ENCODE measurements around the gene SLC7A14.

Gene SLC7A14

DNA sequence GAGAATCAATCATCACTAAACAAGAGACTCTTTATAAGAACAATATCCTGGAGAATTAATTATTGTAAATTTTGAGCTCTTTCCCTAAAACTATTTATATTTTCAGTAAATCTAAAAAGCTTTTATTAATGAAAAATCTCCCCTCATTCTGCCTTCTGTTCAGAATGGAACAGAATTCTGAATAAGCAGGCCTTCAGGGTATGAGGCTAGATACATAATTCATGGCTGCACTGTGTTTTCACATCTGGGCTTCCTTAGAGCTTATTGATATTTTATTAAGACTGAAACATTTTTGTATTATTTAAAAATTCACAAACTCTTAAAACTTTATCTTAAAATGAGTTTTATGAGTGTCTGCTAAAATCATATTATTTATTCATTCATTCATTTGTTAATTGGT is 142.4 kb downstream of the SLC7A14 start:
- TF ChIP-seq, protein P1, sequence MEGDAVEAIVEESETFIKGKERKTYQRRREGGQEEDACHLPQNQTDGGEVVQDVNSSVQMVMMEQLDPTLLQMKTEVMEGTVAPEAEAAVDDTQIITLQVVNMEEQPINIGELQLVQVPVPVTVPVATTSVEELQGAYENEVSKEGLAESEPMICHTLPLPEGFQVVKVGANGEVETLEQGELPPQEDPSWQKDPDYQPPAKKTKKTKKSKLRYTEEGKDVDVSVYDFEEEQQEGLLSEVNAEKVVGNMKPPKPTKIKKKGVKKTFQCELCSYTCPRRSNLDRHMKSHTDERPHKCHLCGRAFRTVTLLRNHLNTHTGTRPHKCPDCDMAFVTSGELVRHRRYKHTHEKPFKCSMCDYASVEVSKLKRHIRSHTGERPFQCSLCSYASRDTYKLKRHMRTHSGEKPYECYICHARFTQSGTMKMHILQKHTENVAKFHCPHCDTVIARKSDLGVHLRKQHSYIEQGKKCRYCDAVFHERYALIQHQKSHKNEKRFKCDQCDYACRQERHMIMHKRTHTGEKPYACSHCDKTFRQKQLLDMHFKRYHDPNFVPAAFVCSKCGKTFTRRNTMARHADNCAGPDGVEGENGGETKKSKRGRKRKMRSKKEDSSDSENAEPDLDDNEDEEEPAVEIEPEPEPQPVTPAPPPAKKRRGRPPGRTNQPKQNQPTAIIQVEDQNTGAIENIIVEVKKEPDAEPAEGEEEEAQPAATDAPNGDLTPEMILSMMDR (IDR thresholded peaks at IDR 0.05), result no peak

DNA sequence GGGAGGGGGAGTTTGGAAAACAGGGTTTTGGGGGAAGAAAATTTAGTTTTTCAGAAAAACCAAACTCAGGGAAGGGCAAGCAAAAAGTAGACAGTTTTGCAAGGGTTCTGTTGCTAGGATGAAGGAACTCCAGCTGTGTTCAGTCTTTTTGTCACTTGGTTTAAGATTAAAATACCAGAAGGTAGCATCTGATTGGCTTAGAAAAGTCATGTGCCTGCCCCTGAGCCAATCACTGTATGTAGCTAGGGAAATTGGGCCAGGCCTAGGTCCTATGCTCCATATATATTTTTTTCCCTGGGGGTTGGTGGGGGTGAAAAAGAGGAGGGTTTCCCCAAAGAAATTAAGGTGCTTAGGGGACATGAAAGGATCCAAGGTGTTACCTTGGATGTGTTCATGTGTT is 142.9 kb downstream of the SLC7A14 start:
- TF ChIP-seq, protein P1 (IDR thresholded peaks at IDR 0.05), result no peak

DNA sequence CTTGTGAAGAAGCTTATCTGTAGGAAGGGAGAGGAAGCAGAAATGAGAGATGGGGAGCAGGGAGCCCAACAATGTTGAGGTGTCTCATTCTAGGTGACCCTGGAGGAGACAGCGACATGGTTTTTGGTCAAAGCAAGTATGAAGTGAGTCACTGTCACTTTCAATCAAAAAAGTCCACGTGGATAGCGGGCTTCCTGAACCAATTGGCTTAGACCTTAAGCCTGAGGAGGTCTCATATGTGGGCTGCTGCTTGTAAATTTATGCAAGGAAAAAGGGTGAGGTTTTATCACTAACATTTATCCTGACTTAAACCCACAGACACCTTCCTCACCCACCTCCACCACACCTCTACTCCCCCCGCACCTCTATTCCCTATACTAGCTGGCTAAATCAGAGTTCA is 144.5 kb downstream of the SLC7A14 start:
- TF ChIP-seq, protein P1 (IDR thresholded peaks at IDR 0.05), result no peak

DNA sequence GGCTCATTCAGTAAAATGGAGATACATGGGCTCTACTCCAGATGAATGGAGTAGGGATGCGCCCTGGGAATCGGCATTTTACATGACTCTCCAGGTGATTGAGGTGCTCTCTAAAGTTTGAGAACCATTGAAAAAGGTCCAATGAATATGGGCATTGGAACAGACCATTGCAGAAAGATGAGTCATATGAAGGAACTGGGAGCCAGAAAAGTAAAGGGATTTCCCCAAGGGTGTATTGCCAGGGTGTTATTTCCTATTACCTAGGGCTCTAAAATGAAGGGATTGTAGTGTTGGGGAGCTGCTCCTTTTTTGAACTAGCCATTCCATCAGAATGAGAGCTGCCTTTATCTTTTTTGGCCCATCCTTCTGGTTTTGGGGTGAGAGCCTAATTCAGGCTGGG is 145.5 kb downstream of the SLC7A14 start:
- TF ChIP-seq, protein P1 (IDR thresholded peaks at IDR 0.05), result no peak

DNA sequence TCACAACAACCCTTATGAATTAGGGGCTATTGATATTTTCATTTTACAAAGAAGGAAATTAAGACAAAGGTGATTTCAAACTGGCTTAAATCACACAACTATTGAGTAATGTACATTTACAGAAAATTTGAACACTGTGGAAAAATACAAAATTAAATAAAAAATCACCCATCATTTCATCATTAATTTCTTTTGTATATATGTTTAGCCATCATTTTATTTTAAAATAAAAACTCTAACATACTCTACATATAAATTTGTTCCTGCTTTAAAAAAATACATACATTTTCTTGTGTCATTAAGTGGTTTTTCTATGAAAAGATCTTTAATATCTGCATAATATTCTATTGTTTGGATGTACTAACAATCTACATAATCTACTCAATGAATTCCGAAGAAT is 147.0 kb downstream of the SLC7A14 start:
- TF ChIP-seq, protein P1 (IDR thresholded peaks at IDR 0.05), result no peak

DNA sequence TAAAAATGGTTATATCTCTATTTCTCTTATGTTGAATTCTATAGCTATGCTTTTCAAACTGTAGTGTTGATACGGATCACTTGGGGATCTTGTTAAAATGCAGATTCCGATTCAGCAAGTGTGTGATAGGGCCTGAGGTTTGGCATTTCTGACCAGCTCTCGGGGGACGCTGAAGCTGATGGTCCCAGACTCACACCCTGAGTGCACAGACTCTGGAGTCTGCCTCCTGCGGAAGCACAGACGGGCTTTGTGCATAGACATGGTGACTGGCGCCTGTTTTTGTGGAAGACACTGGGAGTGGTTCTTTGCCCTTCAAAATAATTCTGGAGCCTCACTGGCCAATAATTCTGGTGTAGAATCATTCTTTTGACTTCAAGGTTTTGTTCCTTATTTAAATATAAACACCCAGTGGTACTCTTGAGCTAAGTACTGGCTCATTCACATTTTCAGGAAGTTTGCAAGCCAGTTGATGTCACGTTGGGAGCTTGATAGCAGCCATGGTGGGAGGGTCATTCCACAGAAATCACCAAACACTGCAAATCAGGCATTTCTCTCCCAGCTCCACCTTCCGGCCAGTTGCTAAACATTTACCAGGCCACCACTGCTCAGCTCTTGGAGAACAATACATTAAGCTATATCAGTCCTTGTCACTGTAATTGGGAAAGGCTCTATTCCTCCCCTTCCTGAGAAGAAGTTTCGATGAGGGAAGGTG is 148.0 kb downstream of the SLC7A14 start:
- TF ChIP-seq, protein P1 (IDR thresholded peaks at IDR 0.05), result no peak

DNA sequence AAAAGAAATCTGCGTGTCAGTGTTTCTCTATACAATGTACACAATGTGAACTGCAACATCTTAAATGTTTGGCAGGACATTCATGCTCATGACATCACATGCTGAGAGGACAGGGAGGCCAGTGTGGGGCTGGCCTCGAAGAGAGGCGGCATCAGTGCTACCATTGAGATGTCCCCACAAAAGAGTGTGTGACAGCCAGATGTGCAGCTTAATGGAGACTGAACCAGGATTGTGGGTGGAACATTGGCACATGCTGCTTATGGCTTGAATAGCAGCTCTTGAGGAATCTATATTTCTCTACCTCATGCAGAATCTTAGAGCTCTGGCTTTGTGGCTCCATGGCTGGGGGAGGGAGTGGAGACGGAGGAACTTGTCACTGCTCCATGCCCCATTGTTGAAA is 148.7 kb downstream of the SLC7A14 start:
- TF ChIP-seq, protein P1 (IDR thresholded peaks at IDR 0.05), result no peak

DNA sequence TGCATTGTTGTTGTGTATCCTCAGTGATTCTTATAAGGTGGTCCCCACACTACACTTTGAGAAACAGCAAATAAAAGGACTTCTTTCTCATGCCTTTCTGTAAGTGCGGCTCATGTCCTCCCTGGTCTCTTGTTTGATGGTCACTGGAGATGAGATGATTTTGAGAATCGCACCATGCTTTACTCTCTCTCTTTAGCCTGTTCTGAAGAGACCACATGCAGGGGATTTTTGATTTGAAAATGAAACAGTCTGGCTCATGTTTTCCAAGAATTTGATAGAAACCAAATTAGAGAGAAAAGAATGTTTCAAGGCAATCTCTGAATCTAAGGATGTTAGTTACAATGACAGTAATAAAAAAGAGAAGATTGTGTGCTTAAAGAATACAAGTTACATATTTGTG is 149.2 kb downstream of the SLC7A14 start:
- TF ChIP-seq, protein P1 (IDR thresholded peaks at IDR 0.05), result no peak

All from LNCAP (cell line).